ENCODE data around the gene SLC8A2. TPM values are rescaled to one million over a fixed set of nuclear protein-coding genes. Genes with fewer than 3 reads are reported as not detected.

The SLC8A2 gene
- total and polyA plus RNA-seq, 10 of the 15 experiments (the other 5 are each of a cell fraction or from before 2014, with no cell fraction given) = not detected

- Histone ChIP-seq H2AFZ (ENCODE audit: control insufficient read depth, low read depth, low read length) (no peak overlapping the region), H3K9ac (ENCODE audit: control insufficient read depth, insufficient read depth, low read length) (no peak overlapping the region; the same call in 1 of the 2 replicates), H4K20me1 (ENCODE audit: control insufficient read depth, insufficient read depth) (no peaks in the 10 kb centered on the region; the same call in 1 of the 2 replicates), H3K4me3 (peak overlapping the region; percentile 66; the same call in 1 of the 2 replicates), H3K9me3 (replicated peaks; ENCODE audit: control insufficient read depth, insufficient read depth, low read length) (no peaks in the 10 kb centered on the region), H3K4me2 (ENCODE audit: control insufficient read depth, insufficient read depth) (0 out of 2 replicates have a peak overlapping the region, but pooled peaks have one; percentile 1), H3K36me3 (ENCODE audit: control insufficient read depth in 2 of 2, insufficient read depth in 2 of 2, low read length in 1 of 2) (peaks cover 7 to 8% of the 10 kb centered on the region in 2 experiments; a peak in 3 of 4 replicates), H3K27ac (ENCODE audit: control insufficient read depth, insufficient read depth) (no peak overlapping the region), H3K79me2 (ENCODE audit: control insufficient read depth, insufficient read depth, low read length) (peaks cover 73% of the 10 kb centered on the region), H3K4me1 (ENCODE audit: control insufficient read depth, insufficient read depth, low read length) (peaks cover 18% of the 10 kb centered on the region), H3K27me3 (replicated peaks in 1 of 2; ENCODE audit: control insufficient read depth in 2 of 2, insufficient read depth in 2 of 2, low read length in 1 of 2) (no peaks in the 10 kb centered on the region)
- DNase-seq (ENCODE audit: low read depth, low spot score) = no peak
- POLR2A ChIA-PET = interaction anchor here (0.6 to 0.8 kb wide), 2 partner anchors 23 to 29 kb away, joined by 3 to 4 read pairs; no protein-coding TSS in a partner anchor
- intact Hi-C loops (cut with micrococcal nuclease; ENCODE audit: unreplicated experiment) (loop anchor here (10.0 kb wide), 1 partner anchor 227 kb away; no protein-coding TSS in a partner anchor), in situ Hi-C loops (cut with MboI) (no loop called here)
- TF ChIP-seq BRCA1 (IDR thresholded peaks at IDR 0.05; ENCODE audit: low read depth, low read length) (no peak), FOXK2 (IDR thresholded peaks at IDR 0.05) (no peak), ZSCAN29 (IDR thresholded peaks at IDR 0.05) (no peak), ZNF687 (IDR thresholded peaks at IDR 0.05) (no peak), ZNF274 (IDR thresholded peaks at IDR 0.05; ENCODE audit: insufficient read depth, insufficient read length) (no peak), PAX8 (IDR thresholded peaks at IDR 0.05) (no peak), PML (IDR thresholded peaks at IDR 0.05; ENCODE audit: low read length) (no peak)
- BruUV-seq (replicated peaks) = no TSS peak
- SMC1A ChIA-PET (ENCODE audit: uncharacterized antibody, unreplicated experiment) = interaction anchor here (0.6 to 3.2 kb wide), 2 partner anchors 28 to 809 kb away, joined by 3 to 16 read pairs; partner anchors contain the start of gene KPTN
- RAD21 ChIA-PET (ENCODE audit: unreplicated experiment) = no interaction called here
- no peak for FAIRE-seq
- ATAC-seq = no peak
- CTCF ChIA-PET = interaction anchor here (1.2 to 2.2 kb wide), 2 partner anchors 23 to 75 kb away, joined by 3 to 7 read pairs; no protein-coding TSS in a partner anchor
- WGBS (ENCODE audit: insufficient coverage, insufficient replicate concordance, low lambda C conversion rate, missing lambda C conversion rate) = 97% methylated on average over 7 of the region's 7 CpGs
Measured at GRCh38 chr19:47511681-47512080, 40.0 kb upstream of the SLC8A2 start.
